NCI-H82 treated with DMSO at 0.1 percent for 48 hours (cell line): ENCODE results near the gene SRGAP2.
"Not testable (repeated sequence)": the region's sequence is repeated elsewhere in the genome, so short reads cannot be mapped to it uniquely, and the experiment has no call there.

ENCODE experiments used
- DNase-seq: peaks from one replicate; lab custom pipeline; 2025; ENCODE audit not compliant: unreplicated experiment; lab: John Stamatoyannopoulos, UW

SRGAP2 gene

DNA sequence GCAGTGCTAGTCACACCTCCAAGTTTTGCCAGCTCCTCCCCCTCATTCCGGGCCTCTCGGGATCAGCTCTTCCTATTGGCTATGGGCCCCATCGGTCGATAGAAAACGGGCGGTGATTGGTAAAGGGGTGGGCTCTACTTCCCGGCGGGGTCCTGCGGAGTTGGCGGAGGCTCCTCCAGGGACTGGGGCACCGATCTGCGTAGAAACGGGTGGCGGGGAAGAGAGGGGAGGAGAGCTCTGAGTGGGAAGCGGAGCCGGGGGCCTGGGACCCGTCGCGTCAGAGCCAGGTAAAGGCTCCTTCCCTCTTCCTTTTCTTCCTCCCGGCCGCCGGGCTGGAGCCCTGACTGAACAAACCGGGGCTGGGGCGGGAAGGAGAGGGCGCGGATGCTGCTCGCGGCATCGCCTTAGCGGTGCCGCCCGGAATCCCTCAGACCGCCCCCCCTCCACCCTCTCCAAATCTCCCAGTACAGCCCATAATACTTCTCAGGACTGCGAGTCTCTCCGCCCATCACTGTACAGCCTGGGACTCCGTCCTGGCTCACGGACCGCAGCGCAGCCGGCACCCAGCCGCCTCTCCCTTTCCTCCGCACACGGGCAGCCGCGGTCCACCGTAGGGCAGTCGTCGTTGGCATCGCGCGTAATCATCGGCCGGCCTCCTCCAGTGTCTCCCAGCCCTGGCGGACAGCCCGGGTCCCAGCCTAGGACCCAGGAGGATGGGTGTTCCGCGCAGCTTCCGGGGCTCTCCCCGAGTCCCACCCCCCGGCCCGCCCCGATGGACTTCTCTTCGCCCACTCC lies at the start of gene SRGAP2:
TSS of gene SRGAP2 (plus strand) at position 178 of the 795 bp plus-strand sequence. CDS start 2,430 bp downstream, outside the sequence.
- DNase-seq = peak; percentile 5

DNA sequence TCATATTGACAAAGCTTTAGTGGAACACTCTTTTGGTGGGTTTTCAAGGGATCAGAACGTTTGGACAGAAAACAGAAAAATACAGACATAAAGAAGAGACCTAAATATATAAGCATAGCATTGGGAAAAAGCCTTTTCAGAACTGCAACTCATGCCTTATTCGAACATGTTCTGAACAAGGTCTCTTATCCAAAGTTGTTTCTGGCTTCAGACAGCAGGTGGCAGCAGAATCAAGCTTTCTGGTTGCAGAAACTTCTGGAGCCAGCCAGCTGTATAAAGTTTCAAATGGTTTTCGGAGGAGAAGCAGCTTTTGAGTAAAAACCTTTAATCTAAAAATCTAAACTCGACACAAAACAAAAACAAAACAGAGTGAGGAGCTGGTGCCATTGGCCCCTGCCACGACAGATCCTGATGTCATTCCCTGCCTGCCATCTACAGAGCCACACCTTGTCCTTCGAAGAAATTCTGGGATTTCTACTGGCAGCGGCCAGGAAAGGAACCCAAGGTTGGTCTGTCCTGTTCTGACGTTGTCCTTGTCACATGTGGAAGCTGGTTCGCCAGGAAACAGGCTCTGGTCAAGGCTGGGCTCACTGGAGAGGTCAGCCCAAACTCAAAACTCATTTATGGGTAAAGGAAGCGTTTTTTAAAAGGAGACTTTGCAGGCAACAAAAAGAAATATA lies 35.9 kb upstream of the SRGAP2 start:
- DNase-seq = not testable (repeated sequence)

DNA sequence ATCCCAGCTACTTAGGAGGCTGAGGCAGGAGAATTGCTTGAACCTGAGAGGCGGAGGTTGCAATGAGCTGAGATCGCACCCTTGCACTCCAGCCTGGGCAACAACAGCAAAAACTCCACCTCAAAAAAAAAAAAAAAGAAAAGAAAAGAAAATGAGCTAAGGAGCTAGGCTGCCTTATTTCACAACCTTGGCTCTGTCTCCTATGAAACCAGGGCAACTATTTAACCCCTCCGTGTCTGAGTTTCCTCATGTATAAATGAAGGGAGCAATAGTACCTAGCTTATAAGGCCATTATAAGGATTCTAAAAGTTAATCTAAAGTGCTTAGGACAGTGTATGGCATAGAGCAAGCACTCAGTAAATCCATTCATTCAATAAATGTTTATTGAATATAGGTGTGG lies 33.5 kb upstream of the SRGAP2 start:
- DNase-seq = not testable (repeated sequence)

DNA sequence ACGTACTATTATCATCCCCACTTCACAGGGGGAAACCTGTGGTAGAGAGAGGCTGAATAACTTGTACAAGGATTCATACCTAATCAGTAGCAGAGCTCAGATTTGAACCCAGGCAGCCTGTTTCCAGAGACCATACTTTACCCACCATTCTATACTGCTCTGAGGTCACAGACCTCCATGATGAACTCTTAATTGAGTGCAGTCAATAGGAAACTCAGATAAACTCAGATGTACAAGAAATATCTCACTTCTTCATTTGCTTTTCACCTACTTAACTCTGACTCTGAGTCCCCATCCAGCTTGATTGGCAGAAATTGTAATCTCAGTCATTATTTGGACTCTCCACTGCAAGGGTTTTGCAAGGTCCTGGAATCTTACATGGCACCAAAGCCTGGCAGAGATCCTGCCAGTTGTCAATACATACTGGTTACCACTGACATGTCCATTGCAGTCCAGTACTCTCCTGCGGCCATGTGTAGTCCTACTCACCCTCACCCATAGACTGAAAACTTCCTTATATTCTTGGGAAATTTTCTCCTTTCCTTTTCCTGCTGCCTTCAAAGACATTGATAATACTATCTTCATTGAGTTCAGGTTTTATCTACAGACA lies 30.1 kb upstream of the SRGAP2 start:
- DNase-seq = not testable (repeated sequence)

DNA sequence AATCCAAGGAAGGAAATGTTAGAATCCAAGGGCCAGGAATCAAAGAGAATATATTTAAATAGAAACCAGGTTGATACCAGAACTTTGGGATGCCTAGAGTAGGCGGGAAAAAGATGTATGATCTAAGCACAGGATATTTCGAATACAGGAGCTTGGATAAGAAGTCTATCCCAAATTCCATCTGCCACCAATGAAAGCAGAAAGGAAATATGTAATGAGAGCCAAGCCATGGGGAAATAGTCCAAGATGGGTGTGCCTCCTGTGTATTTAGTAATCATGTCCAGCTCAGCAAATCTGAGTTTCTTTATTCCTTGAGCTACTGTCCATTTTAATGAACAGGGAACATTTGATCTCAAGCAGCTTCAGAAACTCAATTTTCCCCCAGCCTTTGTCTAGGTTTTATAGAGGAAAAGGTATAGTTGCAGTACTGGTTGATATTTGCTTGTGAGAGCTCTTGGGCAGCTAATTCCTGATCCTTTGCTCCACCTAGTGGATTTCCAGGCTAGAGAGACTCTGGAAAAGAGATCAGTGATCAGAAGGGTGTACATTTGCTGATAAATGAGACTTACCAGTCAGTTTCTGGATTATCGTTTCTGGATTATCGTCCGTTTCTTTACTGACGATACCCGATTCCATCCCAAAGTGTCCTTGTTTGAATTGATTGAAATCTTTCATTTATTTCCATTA lies 29.0 kb upstream of the SRGAP2 start:
- DNase-seq = not testable (repeated sequence)

DNA sequence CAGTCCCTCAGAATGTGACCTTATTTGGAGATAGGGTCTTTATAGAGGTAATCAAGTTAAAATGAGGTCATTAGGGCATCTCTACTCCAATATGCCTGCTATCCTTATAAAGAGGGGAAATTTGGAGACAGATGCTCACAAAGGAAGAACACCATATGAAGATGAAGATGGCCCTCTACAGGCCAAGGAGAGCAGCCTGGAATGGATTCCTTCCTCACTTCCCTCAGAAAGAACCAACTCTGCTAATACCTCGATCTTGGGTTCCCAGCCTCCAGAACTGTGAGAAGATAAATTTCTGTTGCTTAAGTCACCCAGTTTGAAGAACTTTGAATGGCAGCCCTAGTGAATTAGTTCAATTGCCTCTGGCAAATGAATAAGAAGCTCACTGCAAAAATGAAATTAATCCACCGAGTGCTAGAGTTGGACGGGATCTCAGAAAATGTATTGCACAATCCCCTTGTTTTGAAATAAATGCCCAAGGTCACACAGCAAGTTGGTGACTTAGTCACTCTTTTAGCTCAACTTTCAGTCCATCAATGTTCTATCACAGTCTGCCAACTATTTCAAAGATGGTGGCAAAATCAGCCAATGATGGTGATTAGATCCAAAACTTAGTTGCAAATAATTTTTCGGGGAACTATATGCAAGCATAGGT lies 27.8 kb upstream of the SRGAP2 start:
- DNase-seq = not testable (repeated sequence)

DNA sequence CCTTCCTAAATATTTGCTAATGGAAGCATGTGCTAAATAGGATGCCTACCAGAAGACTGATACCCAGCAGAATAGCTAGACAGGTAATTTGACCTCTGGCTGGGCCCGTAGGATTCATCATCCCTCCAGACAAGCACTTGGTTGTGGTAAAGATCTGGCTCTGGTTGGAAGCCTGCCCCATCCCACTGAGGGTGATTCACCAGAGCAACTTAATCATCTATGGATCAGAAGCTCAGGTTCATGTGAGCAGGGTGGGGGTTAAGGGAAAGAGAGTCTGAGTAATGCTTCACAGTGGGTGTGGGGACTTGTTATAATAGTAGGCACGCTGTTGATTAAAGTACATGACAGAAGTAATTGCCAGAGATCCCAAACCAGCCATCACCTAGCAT lies 27.2 kb upstream of the SRGAP2 start:
- not testable (repeated sequence) for DNase-seq

DNA sequence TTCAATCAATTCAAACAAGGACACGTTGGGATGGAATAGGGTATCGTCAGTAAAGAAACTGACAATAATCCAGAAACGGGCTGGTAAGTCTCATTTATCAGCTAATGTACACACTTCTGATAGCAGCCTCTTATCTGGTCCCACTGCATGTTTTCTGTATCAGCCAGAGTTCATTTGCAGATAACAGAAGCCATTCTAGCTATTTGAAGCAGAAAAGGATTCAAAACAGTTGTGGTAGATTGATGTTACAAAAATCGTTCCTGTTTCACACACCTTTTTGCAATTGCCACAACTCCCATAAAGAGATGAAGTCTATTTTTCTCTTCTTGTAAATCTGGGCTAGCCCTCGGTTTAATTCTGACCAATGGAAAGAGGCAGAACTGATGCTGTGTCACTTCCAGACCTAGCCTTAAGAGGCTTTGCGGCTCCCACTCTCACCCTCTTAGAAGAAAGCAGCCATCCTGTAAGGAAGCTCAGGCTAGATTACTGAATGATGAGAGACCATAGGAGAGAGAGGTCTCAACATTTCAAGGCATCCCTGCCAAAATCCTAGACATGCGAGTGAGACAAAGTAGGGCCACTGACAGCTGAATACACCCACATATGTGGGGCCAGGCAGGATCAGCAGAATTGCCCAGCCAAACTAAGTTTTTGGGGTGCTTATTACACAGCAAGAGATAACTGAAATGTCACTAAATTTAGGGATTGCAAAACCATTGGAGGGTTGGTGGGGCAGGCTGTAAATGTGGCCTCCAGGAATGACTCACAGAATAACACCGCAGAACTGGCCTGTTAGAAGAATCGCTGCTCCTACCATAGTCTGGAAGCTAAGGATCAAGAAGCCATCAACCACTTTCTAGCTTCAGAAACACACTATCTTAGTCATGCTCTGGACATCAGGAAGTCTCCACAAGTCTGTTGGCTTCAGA lies 25.0 kb upstream of the SRGAP2 start:
- not testable (repeated sequence) for DNase-seq

DNA sequence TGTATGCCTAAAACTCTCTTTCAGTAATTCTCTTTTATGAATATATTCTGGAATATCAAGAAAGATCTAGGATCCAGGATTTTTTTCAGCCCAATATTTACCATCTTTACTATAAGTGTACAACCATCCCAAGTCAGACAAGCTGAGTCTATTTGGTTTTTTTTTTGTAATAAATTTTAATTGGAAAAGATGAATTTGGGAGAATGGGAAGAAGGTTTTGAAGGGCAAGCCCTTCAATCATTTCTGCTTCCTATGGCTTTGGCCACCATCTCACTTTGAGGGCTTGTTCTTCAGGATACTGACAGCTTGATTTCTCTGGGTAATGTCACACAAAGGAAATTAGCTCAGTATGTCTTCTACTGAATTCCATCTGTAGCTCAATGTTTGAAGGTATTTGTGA lies 23.7 kb upstream of the SRGAP2 start:
- DNase-seq = not testable (repeated sequence)

DNA sequence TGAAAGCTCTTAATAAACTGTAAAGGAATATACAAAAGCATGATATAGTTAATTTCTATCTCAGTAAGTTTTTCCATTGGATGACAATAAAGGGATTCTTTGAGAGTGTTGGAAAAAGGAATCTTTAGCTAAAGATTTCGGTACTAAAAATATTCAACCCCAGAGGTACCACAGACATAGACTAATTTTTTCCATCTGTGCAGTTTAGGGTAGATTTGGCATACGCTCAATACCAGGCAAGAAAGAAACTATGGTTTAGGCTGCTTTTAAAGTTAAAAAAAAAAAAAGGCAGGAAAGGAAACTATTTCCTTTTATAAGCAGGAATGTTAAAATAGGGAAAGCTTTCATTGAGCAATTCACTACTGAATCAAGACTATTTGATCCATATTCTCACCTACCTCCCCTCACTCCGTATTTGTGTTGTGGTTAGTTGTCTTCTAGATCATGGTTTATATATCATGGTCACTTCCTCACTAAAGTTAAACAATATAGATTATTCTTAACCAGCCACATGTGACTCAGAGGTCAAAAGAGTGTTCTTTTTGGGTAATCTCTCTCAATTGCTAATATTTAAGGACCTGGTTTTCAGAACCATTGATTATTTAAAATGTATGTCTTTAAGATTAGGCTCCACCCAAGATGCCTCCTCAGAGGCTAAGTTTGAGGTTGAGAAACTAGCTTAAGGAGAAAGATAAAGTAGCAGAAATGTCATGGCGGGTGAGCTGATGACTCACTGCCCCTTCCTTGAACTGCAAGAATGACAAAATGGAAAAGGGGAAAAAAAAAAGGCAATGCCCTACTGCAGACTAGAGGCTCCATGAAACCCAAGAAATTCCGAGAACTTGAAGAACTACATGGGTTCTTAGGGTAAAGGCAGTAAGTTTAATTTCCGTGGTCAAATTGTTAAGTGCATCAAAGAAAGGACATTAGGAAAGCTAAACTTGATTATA lies 20.7 kb upstream of the SRGAP2 start:
- not testable (repeated sequence) for DNase-seq

DNA sequence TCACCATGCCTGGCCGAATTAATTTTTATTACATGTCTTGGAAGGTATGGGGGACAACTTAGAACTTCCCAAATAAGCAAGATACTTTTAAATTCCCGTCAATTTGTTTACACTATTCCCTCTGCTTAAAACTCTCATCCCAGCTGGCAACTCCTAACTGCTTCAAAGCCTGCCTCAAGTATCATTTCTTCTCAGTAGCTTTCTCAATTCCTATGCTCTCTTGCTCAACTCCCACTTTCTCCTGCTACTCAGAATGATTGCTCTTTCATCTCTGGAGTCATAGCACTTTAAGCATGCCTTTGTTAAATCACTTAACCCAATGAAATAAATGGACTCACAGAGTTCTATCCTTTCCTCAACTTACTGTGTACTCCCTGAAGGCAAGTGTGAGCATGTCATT lies 19.6 kb upstream of the SRGAP2 start:
- DNase-seq = not testable (repeated sequence)

DNA sequence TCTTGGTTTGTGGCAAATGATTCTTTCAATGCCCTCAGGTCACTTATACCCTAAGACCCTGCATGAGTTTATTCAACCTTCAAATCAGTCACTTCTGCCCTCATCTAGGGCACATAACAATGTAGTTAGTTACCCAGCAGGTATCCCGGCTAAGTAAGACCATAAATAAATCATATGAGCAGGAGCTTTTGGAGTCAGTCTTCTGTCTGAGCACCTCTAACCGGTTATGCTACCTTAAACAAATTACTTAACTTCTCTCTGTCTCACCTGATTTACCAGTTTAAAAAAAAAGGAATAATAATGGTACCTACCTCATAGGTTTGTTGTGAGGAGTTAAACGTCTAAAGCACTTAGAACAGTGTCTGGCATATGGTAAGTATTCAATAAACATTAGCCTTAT lies 17.6 kb upstream of the SRGAP2 start:
- DNase-seq = not testable (repeated sequence)

DNA sequence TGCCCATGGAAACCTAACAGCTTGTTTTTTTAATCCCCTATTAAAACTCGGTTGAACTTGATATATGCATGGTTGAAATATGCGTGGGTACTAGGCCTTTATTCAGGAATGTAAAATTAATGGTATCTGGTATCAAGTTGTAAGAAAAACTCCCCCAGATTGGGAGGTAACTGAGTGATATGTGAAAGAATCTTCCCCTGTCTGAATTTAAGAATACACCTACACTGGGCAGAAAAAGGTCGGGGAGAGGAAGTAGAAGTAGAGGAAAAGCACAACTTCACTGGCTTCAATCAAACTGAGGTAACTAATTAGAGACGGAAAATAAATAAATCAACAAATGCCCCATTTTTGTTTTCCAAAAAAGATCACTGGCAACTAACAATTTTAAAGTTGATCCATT lies 16.5 kb upstream of the SRGAP2 start:
- not testable (repeated sequence) for DNase-seq

DNA sequence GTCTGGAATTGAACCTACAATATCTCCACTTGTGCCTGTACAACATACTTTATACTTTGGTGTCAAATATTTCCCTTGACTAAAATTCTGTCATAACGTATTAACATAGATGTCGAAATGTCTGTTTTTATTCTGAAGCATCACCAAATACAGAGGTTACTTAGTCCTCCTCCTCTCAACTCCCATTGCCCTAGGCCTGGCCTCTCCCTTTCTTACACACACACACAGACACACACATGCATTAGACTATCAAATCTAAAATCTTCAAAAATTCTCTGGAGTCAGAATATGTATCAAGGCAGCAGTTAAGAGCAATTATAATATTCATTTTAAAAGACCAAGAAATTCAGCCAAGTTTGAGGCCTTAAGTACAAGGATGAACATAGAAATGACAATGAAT lies 8.2 kb upstream of the SRGAP2 start:
- not testable (repeated sequence) for DNase-seq

DNA sequence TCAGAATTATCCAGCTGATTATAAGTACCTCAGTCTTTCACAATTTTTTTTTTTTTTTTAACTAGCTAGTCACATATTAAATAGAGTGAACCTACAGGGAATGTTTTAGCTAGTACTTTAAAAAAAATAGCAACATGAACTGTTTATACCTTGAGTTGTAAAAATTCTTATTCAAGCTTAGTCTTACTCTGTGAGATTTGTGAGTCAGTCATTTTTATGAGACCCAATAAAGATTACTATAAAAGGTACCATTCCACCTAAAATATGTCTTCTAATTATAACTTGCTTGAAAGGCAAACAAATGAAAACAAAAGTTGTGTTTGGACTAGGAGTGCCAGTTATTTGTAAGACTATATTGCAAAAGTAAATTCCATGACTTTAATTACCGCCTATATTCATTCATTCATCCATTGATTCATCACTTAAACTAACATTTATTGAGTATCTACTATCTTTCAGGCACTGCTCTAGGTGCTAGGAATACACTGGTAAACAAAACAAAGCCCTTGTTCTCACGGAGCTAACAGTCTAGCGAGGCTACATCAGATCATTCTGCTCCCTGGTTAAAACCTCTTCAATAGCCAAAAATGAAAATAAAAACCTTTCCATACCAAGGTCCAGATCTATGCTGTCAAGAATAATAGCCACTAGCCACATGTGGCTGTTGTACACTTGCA lies 6.5 kb upstream of the SRGAP2 start:
- DNase-seq = not testable (repeated sequence)

DNA sequence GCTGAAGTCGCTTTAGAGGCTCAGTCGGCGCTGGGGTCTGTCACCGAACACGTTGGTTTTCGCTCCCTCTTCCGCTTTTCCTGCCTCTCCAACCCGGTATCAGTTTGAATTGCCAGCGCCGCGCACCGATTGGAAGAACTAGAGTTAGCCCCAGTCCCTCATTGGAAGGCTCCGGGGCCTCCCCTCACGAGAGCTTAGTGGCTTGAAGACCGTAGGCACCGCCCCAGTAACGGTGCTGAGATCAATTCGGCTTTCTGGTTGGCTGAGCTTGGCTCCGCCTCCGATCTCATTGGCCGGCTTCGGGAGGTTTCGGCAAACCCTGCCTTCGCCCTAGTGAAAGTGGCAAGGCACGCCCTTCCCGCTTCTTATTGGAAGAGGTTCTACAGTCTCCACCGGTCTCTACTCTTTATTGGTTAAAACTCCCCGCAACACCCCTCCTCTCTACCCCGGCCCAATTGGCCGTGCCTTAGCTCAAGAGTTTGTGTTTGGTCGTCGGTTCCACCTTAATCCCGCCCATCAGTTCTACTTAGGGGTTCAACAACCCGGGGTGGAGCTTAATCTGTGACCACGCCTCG lies 465 bp upstream of the SRGAP2 start, which contains the start of gene FAM72A:
TSS of gene FAM72A (minus strand) at position 51 of the 575 bp plus-strand sequence. CDS start 814 bp downstream, outside the sequence.
- peak; percentile 100 for DNase-seq

DNA sequence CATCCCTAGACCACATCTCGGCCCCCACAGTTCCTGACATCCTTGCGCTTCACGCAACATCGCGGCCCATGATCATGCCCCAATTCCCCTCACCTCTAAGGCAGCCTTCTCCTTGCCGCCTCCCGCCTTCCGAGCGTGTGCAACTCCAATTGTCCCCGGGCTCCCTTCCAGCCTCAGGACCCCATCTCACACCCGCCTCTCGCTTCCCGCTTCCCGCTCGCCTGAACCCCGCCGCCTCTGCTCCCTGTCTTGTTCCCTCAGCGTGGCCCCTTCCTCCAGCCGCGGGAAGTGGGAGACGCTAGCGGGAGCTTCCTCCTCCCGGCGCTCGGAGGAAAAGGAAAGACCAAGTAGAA lies 794 bp downstream of the SRGAP2 start:
- DNase-seq = not testable (repeated sequence)

DNA sequence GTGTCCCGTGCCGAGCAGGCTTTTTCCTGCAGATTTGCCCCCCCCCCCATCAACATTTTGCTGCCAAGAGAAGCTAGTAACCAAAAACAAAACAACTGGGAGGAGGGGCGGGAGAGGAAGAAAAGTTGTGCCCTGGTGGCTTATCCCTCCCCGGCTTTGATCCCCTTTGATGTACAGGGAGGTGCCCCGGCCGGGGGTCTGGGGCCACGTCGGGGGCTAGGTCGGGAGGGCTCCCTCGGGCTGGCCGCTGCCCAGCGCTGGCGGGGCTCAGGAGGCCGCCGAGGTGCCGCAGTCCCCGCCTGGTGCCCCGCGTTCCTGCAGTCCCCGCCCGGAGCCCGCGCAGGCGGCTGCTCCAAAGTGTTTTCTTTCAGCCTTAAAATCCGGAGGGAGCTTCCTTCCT lies 1.5 kb downstream of the SRGAP2 start:
- DNase-seq = not testable (repeated sequence)
